H1 (cell line): ENCODE measurements around the gene VRK2. TPM values are rescaled to one million over a fixed set of nuclear protein-coding genes. Genes with fewer than 3 reads are reported as not detected.

Experiments
- CTCF ChIA-PET: fragments of 300-600 bp; sonication (Branson Sonifier 250); formaldehyde crosslinking; loops from one replicate; lab custom pipeline; 2021; ENCODE audit not compliant: partially characterized antibody; lab: Charles Lee
- POLR2A ChIA-PET: fragments of 300-600 bp; sonication (Branson Sonifier 250); formaldehyde crosslinking; loops from one replicate; lab custom pipeline; 2021; ENCODE audit warnings: inconsistent platforms; ENCODE audit not compliant: partially characterized antibody; lab: Charles Lee
- DNase-seq, 2 experiments: peaks; one replicate each; pipeline versions ENCODE4 v3.0.0 to v3.0.0-alpha.2; 2010 to 2022; ENCODE audit warnings: low spot score in 2 of 2, low read depth in 1 of 2, mixed read lengths in 1 of 2
- FAIRE-seq: peaks from 2 replicates; lab custom pipeline; 2011; peaks lifted over from hg19 to GRCh38; lab: Jason Lieb, UNC
- H2AFZ ChIP-seq: 2 replicates; pipeline ENCODE4 v1.8.1; 2012; ENCODE audit warnings: low read length, inconsistent platforms
- H2AK5ac ChIP-seq: 2 replicates; pipeline ENCODE4 v1.6.1; 2013; ENCODE audit warnings: low read depth, low read length
- H2BK120ac ChIP-seq: replicated peaks from 2 replicates; pipeline ENCODE3; 2013; ENCODE audit warnings: low read depth, low read length, inconsistent platforms
- H2BK12ac ChIP-seq: 2 replicates; pipeline ENCODE4 v1.6.1; 2013; ENCODE audit warnings: low read depth, low read length
- H2BK15ac ChIP-seq: 2 replicates; pipeline ENCODE4 v1.6.1; 2013; ENCODE audit warnings: low read length
- H2BK20ac ChIP-seq: 2 replicates; pipeline ENCODE4 v1.6.1; 2013; ENCODE audit warnings: low read length
- H2BK5ac ChIP-seq: 2 replicates; pipeline ENCODE4 v1.6.1; 2013; ENCODE audit warnings: low read depth, low read length
- H3K14ac ChIP-seq: 2 replicates; pipeline ENCODE4 v1.6.1; 2013; ENCODE audit warnings: inconsistent platforms; ENCODE audit not compliant: insufficient read length
- H3K18ac ChIP-seq: 2 replicates; pipeline ENCODE4 v1.6.1; 2013; ENCODE audit warnings: low read length; ENCODE audit errors: extremely low read depth
- H3K23ac ChIP-seq: 2 replicates; pipeline ENCODE4 v1.6.1; 2013; ENCODE audit warnings: inconsistent platforms; ENCODE audit not compliant: insufficient read length
- H3K23me2 ChIP-seq: 2 replicates; pipeline ENCODE4 v1.6.1; 2013; ENCODE audit warnings: low read depth, low read length
- H3K27ac ChIP-seq: 2 replicates; pipeline ENCODE4 v1.6.1; 2011; ENCODE audit warnings: low read depth, low read length, inconsistent platforms
- H3K27me3 ChIP-seq, 4 experiments: replicated peaks in 1 of 4; 1 replicate in 1 of 4; 2 replicates in 3 of 4; pipeline versions ENCODE4 v1.6.1 to v1.8.1; 2011 to 2013; ENCODE audit warnings: low read length in 3 of 4, mild to moderate bottlenecking in 3 of 4, inconsistent platforms in 2 of 4, mixed read lengths in 2 of 4, moderate library complexity in 1 of 4; ENCODE audit not compliant: control insufficient read depth in 3 of 4, insufficient read depth in 3 of 4; ENCODE audit errors: extremely low read depth in 1 of 4
- H3K36me3 ChIP-seq, 4 experiments: 2 replicates each; pipeline versions ENCODE4 v1.6.1 to v1.8.1; 2011 to 2013; ENCODE audit warnings: mild to moderate bottlenecking in 4 of 4, low read length in 3 of 4, moderate library complexity in 2 of 4, control low read depth in 1 of 4, inconsistent platforms in 1 of 4; ENCODE audit not compliant: insufficient read depth in 4 of 4, control insufficient read depth in 2 of 4
- H3K4ac ChIP-seq: replicated peaks from 2 replicates; pipeline ENCODE3; 2013; ENCODE audit warnings: low read length, low read depth, mixed read lengths, inconsistent platforms; ENCODE audit not compliant: insufficient read length
- H3K4me1 ChIP-seq, 4 experiments: replicated peaks in 1 of 4; 1 replicate in 1 of 4; 2 replicates in 3 of 4; pipeline versions ENCODE4 v1.6.1 to v1.8.1; 2011 to 2013; ENCODE audit warnings: low read length in 3 of 4, inconsistent platforms in 2 of 4, mixed read lengths in 1 of 4; ENCODE audit not compliant: insufficient read depth in 4 of 4, control insufficient read depth in 3 of 4
- H3K4me2 ChIP-seq, 2 experiments: 2 replicates each; pipeline versions ENCODE4 v1.6.1 to v1.8.1; 2011 to 2013; ENCODE audit warnings: low read depth in 2 of 2, low read length in 2 of 2, control low read depth in 1 of 2, inconsistent platforms in 1 of 2, mild to moderate bottlenecking in 1 of 2; ENCODE audit not compliant: insufficient read depth in 1 of 2
- H3K4me3 ChIP-seq, 4 experiments: fragments of 200-600, 300-600 bp in 1 of 4; sonication (generic), shearing (Covaris generic), sonication (Bioruptor Twin) in 1 of 4; 2 replicates each; pipeline versions ENCODE4 v1.5.1 to v1.8.1; 2011 to 2016; ENCODE audit warnings: low read length in 4 of 4, low read depth in 3 of 4, control low read depth in 2 of 4, inconsistent platforms in 2 of 4, mild to moderate bottlenecking in 2 of 4, mixed read lengths in 1 of 4, moderate library complexity in 1 of 4; ENCODE audit not compliant: insufficient read depth in 2 of 4; ENCODE audit errors: extremely low read depth in 1 of 4
- H3K56ac ChIP-seq: replicated peaks from 2 replicates; pipeline ENCODE3; 2013; ENCODE audit warnings: low read depth, mild to moderate bottlenecking, mixed read lengths, low read length, inconsistent platforms; ENCODE audit not compliant: insufficient read length
- H3K79me1 ChIP-seq: 2 replicates; pipeline ENCODE4 v1.6.1; 2013; ENCODE audit warnings: low read depth, low read length, control low read depth
- H3K79me2 ChIP-seq, 2 experiments: 2 replicates each; pipeline versions ENCODE4 v1.6.1 to v1.8.1; 2012 to 2013; ENCODE audit warnings: low read length in 2 of 2, mild to moderate bottlenecking in 2 of 2, inconsistent platforms in 1 of 2; ENCODE audit not compliant: insufficient read depth in 2 of 2, control insufficient read depth in 1 of 2
- H3K9ac ChIP-seq, 4 experiments: replicated peaks in 1 of 4; 1 replicate in 1 of 4; 2 replicates in 3 of 4; pipeline versions ENCODE4 v1.6.1 to v1.8.1; 2011 to 2013; ENCODE audit warnings: low read depth in 3 of 4, low read length in 3 of 4, control low read depth in 2 of 4, mild to moderate bottlenecking in 2 of 4, moderate library complexity in 2 of 4, inconsistent platforms in 1 of 4; ENCODE audit errors: extremely low read depth in 1 of 4
- H3K9me3 ChIP-seq, 2 experiments: 2 replicates each; pipeline versions ENCODE4 v1.6.1 to v1.8.1; 2012 to 2013; ENCODE audit warnings: mild to moderate bottlenecking in 2 of 2, moderate library complexity in 2 of 2, control low read depth in 1 of 2, inconsistent platforms in 1 of 2, low read depth in 1 of 2, low read length in 1 of 2, mixed read lengths in 1 of 2; ENCODE audit not compliant: insufficient read depth in 2 of 2
- H4K20me1 ChIP-seq, 2 experiments: replicated peaks in 1 of 2; 2 replicates each; pipeline versions ENCODE3 to v1.8.1; 2011 to 2013; ENCODE audit warnings: inconsistent platforms in 2 of 2, low read length in 2 of 2, mild to moderate bottlenecking in 1 of 2; ENCODE audit not compliant: insufficient read depth in 2 of 2, control insufficient read depth in 1 of 2
- H4K5ac ChIP-seq: 2 replicates; pipeline ENCODE4 v1.6.1; 2013; ENCODE audit warnings: low read length, low read depth, mixed read lengths, inconsistent platforms; ENCODE audit not compliant: insufficient read length
- H4K8ac ChIP-seq: 2 replicates; pipeline ENCODE4 v1.8.0; 2013; ENCODE audit warnings: mild to moderate bottlenecking, moderate library complexity, low read length, inconsistent platforms; ENCODE audit not compliant: insufficient read depth; ENCODE audit errors: extremely low read depth
- H4K91ac ChIP-seq: replicated peaks from 2 replicates; pipeline ENCODE3; 2013; ENCODE audit warnings: low read length, mixed read lengths, inconsistent platforms; ENCODE audit not compliant: insufficient read length
- CBX5 ChIP-seq: fragments of 300-800, 300-1000 bp; sonication (generic); IDR thresholded peaks from 2 replicates; pipeline ENCODE4 v1.7.1; 2016; ENCODE audit warnings: antibody characterized with exemption, low read length, low read depth
- FOSL1 ChIP-seq: IDR thresholded peaks from 2 replicates; pipeline ENCODE4 v1.6.1; 2011; ENCODE audit warnings: mild to moderate bottlenecking, low read depth, low read length, moderate library complexity; ENCODE audit not compliant: insufficient read depth
- JUND ChIP-seq: IDR thresholded peaks from 2 replicates; pipeline ENCODE4 v1.6.1; 2011; ENCODE audit warnings: mild to moderate bottlenecking, improper control_type of control experiment, low read length
- MAX ChIP-seq: IDR thresholded peaks from 2 replicates; pipeline ENCODE4 v1.6.1; 2012; ENCODE audit warnings: inconsistent platforms
- PHF8 ChIP-seq: fragments of 200-600 bp; sonication (generic); conservative IDR thresholded peaks from 2 replicates; pipeline ENCODE4 v1.7.1; 2012; ENCODE audit warnings: low read depth, mild to moderate bottlenecking, inconsistent platforms, low read length, moderate library complexity
- POLR2A ChIP-seq, 2 experiments: IDR thresholded peaks; 1 replicate in 1 of 2; 2 replicates in 1 of 2; pipeline ENCODE4 v1.6.1; 2011; ENCODE audit warnings: low read depth in 2 of 2, low read length in 2 of 2, mild to moderate bottlenecking in 2 of 2; ENCODE audit errors: control extremely low read depth in 1 of 2
- POU5F1 ChIP-seq: IDR thresholded peaks from 2 replicates; pipeline ENCODE4 v1.6.1; 2011; ENCODE audit warnings: low read depth, mild to moderate bottlenecking, low read length, moderate library complexity
- RAD21 ChIP-seq, 2 experiments: IDR thresholded peaks in 1 of 2; conservative IDR thresholded peaks in 1 of 2; 2 replicates each; pipeline ENCODE4 v1.6.1; 2011; ENCODE audit warnings: low read depth in 2 of 2, low read length in 2 of 2, improper control_type of control experiment in 1 of 2, inconsistent platforms in 1 of 2, mild to moderate bottlenecking in 1 of 2, moderate library complexity in 1 of 2
- SAP30 ChIP-seq: fragments of 300-600 bp; sonication (generic); IDR thresholded peaks from 2 replicates; pipeline ENCODE4 v1.7.1; 2012; ENCODE audit warnings: low read length, moderate library complexity, mild to moderate bottlenecking, inconsistent platforms; ENCODE audit not compliant: insufficient read depth, insufficient replicate concordance
- TAF7 ChIP-seq: optimal IDR thresholded peaks from 2 replicates; pipeline ENCODE3; 2011; ENCODE audit warnings: low read depth, mild to moderate bottlenecking, inconsistent platforms, low read length, moderate library complexity, borderline replicate concordance
- TCF12 ChIP-seq: IDR thresholded peaks from 2 replicates; pipeline ENCODE4 v1.6.1; 2011; ENCODE audit warnings: low read depth, mild to moderate bottlenecking, low read length
- YY1 ChIP-seq: IDR thresholded peaks from 2 replicates; pipeline ENCODE4 v1.6.1; 2011; ENCODE audit warnings: low read depth, mild to moderate bottlenecking, low read length
- WGBS, 2 experiments: shearing (Covaris generic) in 1 of 2; methylation state at CpG; one replicate each; pipeline versions ENCODE4 v1.1.6 to v1.1.7; 2013 to 2015; ENCODE audit warnings: low lambda C conversion rate in 2 of 2, mixed read lengths in 2 of 2, inconsistent platforms in 1 of 2, low coverage in 1 of 2, missing lambda C conversion rate in 1 of 2; ENCODE audit not compliant: insufficient replicate concordance in 2 of 2, insufficient coverage in 1 of 2, insufficient read length in 1 of 2; ENCODE audit errors: extremely low coverage in 1 of 2, missing lambda C conversion rate in 1 of 2; 5-methylcytosine and 5-hydroxymethylcytosine counted together
- polyA plus RNA-seq, 7 experiments: library from polyadenylated mRNA; depleted of rRNA in 3 of 7; stranded (reverse) in 5 of 7; unstranded in 2 of 7; fragments of >200 nt in 5 of 7; fragments of 200-250 nt in 2 of 7; gene quantifications; 1 replicate in 5 of 7; 2 replicates in 1 of 7; 4 replicates in 1 of 7; pipeline versions ENCODE4 v1.2.1 to v1.2.3, GENCODE V29; 2011 to 2013; ENCODE audit warnings: missing spikeins in 2 of 7, mixed read lengths in 2 of 7
- total RNA-seq: library from RNA; stranded (reverse); fragmentation: NEBNext Ultra II Directional; extraction: Animal tissue kit (Norgen Biotek cat#: 25700); gene quantifications from 2 replicates; pipeline ENCODE4 v1.2.1, GENCODE V29; 2021

Gene VRK2
- total and polyA plus RNA-seq, 2 of the 8 experiments (the other 6 are each of a cell fraction or from before 2014, with no cell fraction given) = 7.6 to 27.8 TPM

- no peak overlapping the region for H3K56ac ChIP-seq
- no peak overlapping the region for H4K5ac ChIP-seq
- no peak overlapping the region for H3K14ac ChIP-seq
- H3K18ac ChIP-seq = no peak overlapping the region
- H2BK120ac ChIP-seq = no peak overlapping the region
- H3K4me3 ChIP-seq = no peak overlapping the region
- DNase-seq (no peak), FAIRE-seq (no peak)
- ChIA-PET POLR2A (interaction anchor here (1.3 kb wide), 1 partner anchor 16 kb away, joined by 3 read pairs; the partner anchor contains the start of gene VRK2), CTCF (interaction anchor here (1.1 kb wide), 1 partner anchor 72 kb away, joined by 3 read pairs; no protein-coding TSS in a partner anchor)
- no peak overlapping the region for H3K4ac ChIP-seq
- H4K20me1 ChIP-seq = no peaks in the 10 kb centered on the region
- H3K79me1 ChIP-seq = no peaks in the 10 kb centered on the region
- no peak overlapping the region; the same call in 1 of the 2 replicates for H2BK12ac ChIP-seq
- H2AK5ac ChIP-seq = no peak overlapping the region; the same call in 1 of the 2 replicates
- H3K27me3 ChIP-seq = no peaks in the 10 kb centered on the region
- H2BK20ac ChIP-seq = no peak overlapping the region
- no peak for TF ChIP-seq TCF12
- no peak for TF ChIP-seq JUND
- TF ChIP-seq POU5F1 = no peak
- TF ChIP-seq RAD21 (IDR thresholded peaks at IDR 0.05 in 1 of 2, conservative IDR thresholded peaks at IDR 0.05 in 1 of 2; ENCODE audit: low read depth in 2 of 2, low read length in 2 of 2) = no peak
- no peak for TF ChIP-seq FOSL1
- TF ChIP-seq CBX5 = no peak
- TF ChIP-seq MAX = no peak
- no peak for TF ChIP-seq YY1
- no peak for TF ChIP-seq PHF8
- TF ChIP-seq POLR2A (IDR thresholded peaks at IDR 0.05; ENCODE audit: control extremely low read depth in 1 of 2, low read depth in 2 of 2, low read length in 2 of 2) = no peak
- no peak for TF ChIP-seq TAF7
- TF ChIP-seq SAP30 = no peak
- no peaks in the 10 kb centered on the region for H3K79me2 ChIP-seq
- H2BK15ac ChIP-seq = no peak overlapping the region
- no peak overlapping the region for H3K9ac ChIP-seq
- H3K4me1 ChIP-seq = no peaks in the 10 kb centered on the region
- H3K23ac ChIP-seq = no peak overlapping the region
- H3K23me2 ChIP-seq = no peaks in the 10 kb centered on the region; the same call in 1 of the 2 replicates
- no peaks in the 10 kb centered on the region for H3K36me3 ChIP-seq
- no peak overlapping the region for H2BK5ac ChIP-seq
- H4K91ac ChIP-seq = no peak overlapping the region
- no peak overlapping the region for H3K4me2 ChIP-seq
- H2AFZ ChIP-seq = no peak overlapping the region
- no peak overlapping the region for H3K27ac ChIP-seq
- H4K8ac ChIP-seq = no peak overlapping the region
- 84% methylated on average over 1 of the region's 1 CpG; no CpG with 5 or more reads in 1 of the 2 experiments for WGBS, 2 experiments
- no peaks in the 10 kb centered on the region for H3K9me3 ChIP-seq
Observed at GRCh38 chr2:58030771-58031170, 15.8 kb upstream of the VRK2 start.
